HuH-7.5 (cell line): ENCODE measurements around the gene AKAP13.

Experiments used
- DNase-seq: peaks from one replicate; pipeline ENCODE4 v3.0.0; 2011; ENCODE audit warnings: low spot score

Gene AKAP13

DNA sequence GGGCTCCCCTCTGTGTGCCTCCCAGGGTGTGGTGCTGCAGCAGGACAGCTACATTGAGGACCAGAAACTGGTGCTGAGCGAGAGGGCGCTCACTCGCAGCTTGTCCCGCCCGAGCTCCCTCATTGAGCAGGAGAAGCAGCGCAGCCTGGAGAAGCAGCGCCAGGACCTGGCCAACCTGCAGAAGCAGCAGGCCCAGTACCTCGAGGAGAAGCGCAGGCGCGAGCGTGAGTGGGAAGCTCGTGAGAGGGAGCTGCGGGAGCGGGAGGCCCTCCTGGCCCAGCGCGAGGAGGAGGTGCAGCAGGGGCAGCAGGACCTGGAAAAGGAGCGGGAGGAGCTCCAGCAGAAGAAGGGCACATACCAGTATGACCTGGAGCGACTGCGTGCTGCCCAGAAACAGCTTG, 360.6 kb downstream of the AKAP13 start:
- DNase-seq: no peak

GRCh38 chr15:85741662-85742061, 361.3 kb downstream of the AKAP13 start:
- no peak for DNase-seq

GRCh38 chr15:85742186-85742821, 361.9 kb downstream of the AKAP13 start:
- DNase-seq: no peak

DNA sequence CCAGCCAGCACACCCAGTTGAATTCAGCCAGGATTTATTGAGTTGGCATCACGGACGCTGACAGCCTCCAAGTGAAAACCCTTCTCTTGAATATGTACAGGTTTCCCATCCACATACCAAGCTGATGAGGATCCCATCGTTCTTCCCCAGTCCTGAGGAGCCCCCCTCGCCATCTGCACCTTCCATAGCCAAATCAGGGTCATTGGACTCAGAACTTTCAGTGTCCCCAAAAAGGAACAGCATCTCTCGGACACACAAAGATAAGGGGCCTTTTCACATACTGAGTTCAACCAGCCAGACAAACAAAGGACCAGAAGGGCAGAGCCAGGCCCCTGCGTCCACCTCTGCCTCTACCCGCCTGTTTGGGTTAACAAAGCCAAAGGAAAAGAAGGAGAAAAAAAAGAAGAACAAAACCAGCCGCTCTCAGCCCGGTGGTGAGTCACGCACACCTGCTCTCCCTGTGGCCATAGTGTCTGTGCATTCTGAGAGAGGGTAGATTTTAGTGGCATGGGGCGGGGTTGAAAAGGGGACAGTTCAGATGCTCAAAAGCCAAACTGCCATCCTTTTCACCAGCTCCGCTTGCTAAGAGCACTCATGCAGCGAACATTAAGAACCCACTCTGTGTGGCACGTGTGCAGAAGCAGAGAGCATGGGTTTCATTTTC, 363.1 kb downstream of the AKAP13 start:
- DNase-seq: no peak

DNA sequence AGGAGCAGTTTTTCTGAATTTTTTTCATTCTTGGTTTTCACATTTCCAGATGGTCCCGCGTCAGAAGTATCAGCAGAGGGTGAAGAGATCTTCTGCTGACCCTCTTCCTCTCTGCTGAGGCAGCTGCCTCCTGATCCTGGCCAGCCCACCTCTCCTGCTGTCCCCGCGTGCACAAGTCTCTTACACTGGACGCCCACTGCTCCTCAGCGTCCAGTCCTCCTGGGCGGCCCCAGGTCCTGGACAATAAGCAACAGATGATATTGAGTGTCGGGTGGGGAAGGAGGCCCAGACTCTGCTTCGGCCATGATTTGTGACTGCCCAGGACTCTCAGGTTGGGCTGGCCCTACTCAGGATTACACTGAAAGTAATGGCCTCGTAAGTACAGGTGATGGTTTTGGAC, 364.2 kb downstream of the AKAP13 start:
- no peak for DNase-seq

GRCh38 chr15:85745023-85745422, 364.6 kb downstream of the AKAP13 start:
- DNase-seq: no peak

- DNase-seq: no peak
These were observed 365.2 kb downstream of the AKAP13 start for GRCh38 chr15:85745525-85746150.

GRCh38 chr15:85746641-85747040, 366.2 kb downstream of the AKAP13 start:
- DNase-seq: no peak

DNA sequence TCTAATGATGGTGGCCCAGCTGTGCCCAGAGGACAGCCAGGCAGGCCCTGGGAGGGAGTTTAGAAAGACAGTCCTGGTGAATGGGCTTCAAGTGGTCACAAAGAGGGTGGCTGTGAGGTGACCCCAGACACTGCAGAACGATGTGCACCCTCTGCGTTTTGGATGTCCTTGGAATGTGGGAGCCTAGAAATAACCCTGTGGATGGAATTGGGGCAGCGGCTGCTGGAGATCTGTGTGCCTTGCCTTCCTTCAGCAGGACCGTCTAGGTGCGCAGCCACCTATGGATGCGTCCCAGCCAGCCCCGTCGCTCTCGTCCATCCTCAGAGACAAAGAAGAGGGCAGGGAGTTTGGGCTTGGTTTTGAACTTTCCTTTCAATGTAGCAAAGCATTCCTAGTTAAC, 367.8 kb downstream of the AKAP13 start:
- no peak for DNase-seq

DNA sequence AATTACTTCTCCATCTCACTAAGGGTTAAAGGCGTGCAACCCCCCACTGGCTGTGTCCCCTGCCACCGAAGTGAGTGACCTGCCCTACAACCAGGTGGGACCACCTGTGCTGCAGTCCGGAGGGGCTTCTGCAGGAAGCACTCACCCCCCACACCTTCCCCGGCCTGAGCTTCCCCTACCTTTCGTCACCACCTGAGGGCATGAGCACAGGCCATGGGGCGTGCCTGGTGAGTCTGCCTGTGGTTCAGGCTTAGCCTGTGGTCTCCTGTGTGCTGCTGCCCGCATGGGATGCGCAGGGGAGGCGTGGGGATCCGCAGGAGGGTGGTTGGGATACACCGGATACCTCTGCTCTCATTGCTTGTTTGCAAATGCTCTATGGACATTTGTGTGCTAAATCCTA, 368.3 kb downstream of the AKAP13 start:
- DNase-seq: no peak

- no peak for DNase-seq
These were observed 369.1 kb downstream of the AKAP13 start for GRCh38 chr15:85749261-85750151.

- DNase-seq: no peak
These were observed 370.2 kb downstream of the AKAP13 start for GRCh38 chr15:85750319-85751290.

- no peak for DNase-seq
These were observed 371.1 kb downstream of the AKAP13 start for GRCh38 chr15:85751291-85752123.

- no peak for DNase-seq
These were observed 371.7 kb downstream of the AKAP13 start for GRCh38 chr15:85752124-85752475.

DNA sequence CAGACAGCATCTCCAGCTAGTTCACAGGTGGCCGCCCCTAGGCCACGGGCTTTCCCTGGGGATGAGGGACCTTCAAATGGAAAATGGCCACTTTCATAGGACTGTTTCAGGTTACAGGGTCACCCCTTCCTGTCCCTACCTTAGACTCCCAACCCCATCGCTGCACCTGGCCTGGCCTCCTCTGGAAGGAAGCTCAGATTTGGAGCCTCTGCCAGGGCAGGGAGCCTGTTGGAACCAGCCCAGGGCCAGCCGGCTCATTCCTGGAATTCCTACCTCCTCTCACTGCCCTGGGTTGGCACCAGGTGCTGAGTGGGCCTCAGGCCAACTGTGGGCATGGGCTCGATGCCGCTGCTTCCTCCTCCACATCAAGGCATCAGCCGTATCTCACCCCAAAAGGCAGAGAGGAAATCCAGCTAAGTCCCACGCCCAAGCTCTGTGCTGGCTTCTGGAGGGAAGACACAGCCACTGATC, 372.1 kb downstream of the AKAP13 start:
- no peak for DNase-seq

GRCh38 chr15:85753261-85753660, 372.9 kb downstream of the AKAP13 start:
- no peak for DNase-seq

GRCh38 chr15:85753791-85754452, 373.5 kb downstream of the AKAP13 start:
- no peak for DNase-seq

DNA sequence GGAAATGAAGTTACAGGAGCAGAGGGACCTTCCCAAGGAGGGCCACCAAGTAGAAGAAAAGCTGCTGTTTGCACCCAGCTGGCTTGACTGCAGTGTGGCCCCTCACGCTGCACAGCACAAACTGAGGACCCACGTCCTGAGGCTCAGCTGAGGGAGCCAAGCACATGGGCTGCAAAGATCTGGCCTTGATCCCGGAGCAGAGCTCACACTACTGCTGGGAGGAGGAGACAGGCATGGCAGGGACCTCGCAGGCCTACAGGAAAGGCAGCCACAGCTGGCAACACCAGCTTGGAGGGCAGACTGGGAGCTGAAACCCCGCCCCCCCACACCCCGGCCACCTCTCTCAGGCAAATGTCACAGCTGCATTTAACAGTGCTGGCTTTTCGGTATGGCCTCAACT, 374.6 kb downstream of the AKAP13 start:
- no peak for DNase-seq

- no peak for DNase-seq
These were observed 375.1 kb downstream of the AKAP13 start for GRCh38 chr15:85755471-85755870.

DNA sequence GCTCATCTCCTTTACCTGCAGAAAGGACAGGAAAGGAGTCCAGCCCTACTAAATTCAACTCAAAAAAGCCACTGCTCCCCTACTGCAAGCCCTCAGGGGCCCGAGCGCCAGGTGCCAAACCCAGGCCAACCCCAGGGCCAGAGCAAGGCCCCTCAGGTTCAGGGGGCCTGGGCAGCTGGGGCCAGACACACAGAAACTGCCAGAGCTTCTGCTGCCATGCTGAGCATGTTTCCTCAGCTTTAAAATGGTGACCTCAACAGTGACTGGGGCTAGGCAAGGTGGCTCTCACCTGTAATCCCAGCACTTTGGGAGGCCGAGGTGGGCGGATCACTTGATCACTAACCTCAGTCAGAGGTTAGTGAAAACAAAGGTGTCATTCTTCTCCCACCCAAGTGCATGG, 375.5 kb downstream of the AKAP13 start:
- DNase-seq: no peak
